H9 (cell line): ENCODE measurements around the gene VAMP3. TPM values are rescaled to one million over a fixed set of nuclear protein-coding genes. Genes with fewer than 3 reads are reported as not detected.

Experiments
- DNase-seq: peaks from one replicate; pipeline ENCODE4 v3.0.0-alpha.2; 2017
- H2AFZ ChIP-seq: one replicate; pipeline ENCODE4 v1.6.1; 2013; ENCODE audit warnings: mild to moderate bottlenecking, low read length, control low read depth, moderate library complexity
- H2AK5ac ChIP-seq: 2 replicates; pipeline ENCODE4 v1.6.1; 2013; ENCODE audit warnings: low read length, control low read depth, mixed read lengths; ENCODE audit not compliant: insufficient read length
- H2BK120ac ChIP-seq: one replicate; pipeline ENCODE4 v1.6.1; 2013; ENCODE audit warnings: low read depth, mild to moderate bottlenecking, low read length, control low read depth, inconsistent platforms; ENCODE audit not compliant: poor library complexity, severe bottlenecking
- H2BK12ac ChIP-seq: 2 replicates; pipeline ENCODE4 v1.6.1; 2013; ENCODE audit warnings: low read length, control low read depth, mixed read lengths, low read depth; ENCODE audit not compliant: insufficient read length
- H2BK15ac ChIP-seq: 2 replicates; pipeline ENCODE4 v1.6.1; 2013; ENCODE audit warnings: low read depth, low read length, control low read depth
- H2BK20ac ChIP-seq: one replicate; pipeline ENCODE4 v1.6.1; 2013; ENCODE audit warnings: low read depth, mild to moderate bottlenecking, low read length, control low read depth, inconsistent platforms; ENCODE audit not compliant: poor library complexity, severe bottlenecking
- H2BK5ac ChIP-seq: 2 replicates; pipeline ENCODE4 v1.6.1; 2013; ENCODE audit warnings: low read length, control low read depth, mixed read lengths; ENCODE audit not compliant: insufficient read length
- H3K14ac ChIP-seq: 2 replicates; pipeline ENCODE4 v1.6.1; 2013; ENCODE audit warnings: low read length, control low read depth; ENCODE audit not compliant: insufficient read depth
- H3K18ac ChIP-seq: 2 replicates; pipeline ENCODE4 v1.6.1; 2013; ENCODE audit warnings: low read depth, mild to moderate bottlenecking, mixed read lengths, low read length, control low read depth; ENCODE audit not compliant: insufficient read length
- H3K23ac ChIP-seq: 2 replicates; pipeline ENCODE4 v1.6.1; 2013; ENCODE audit warnings: low read length, control low read depth, mixed read lengths, low read depth; ENCODE audit not compliant: insufficient read length
- H3K23me2 ChIP-seq: 2 replicates; pipeline ENCODE4 v1.6.1; 2013; ENCODE audit warnings: low read depth, mild to moderate bottlenecking, mixed read lengths, low read length, control low read depth; ENCODE audit not compliant: insufficient read length, poor library complexity, severe bottlenecking
- H3K27ac ChIP-seq: 2 replicates; pipeline ENCODE4 v1.5.1; 2013; ENCODE audit warnings: low read length, control low read depth, mixed read lengths, low read depth; ENCODE audit not compliant: insufficient read length
- H3K27me3 ChIP-seq: 2 replicates; pipeline ENCODE4 v1.6.1; 2013; ENCODE audit warnings: low read length, control low read depth, inconsistent platforms; ENCODE audit not compliant: insufficient read depth
- H3K4ac ChIP-seq: 2 replicates; pipeline ENCODE4 v1.6.1; 2013; ENCODE audit warnings: low read depth, mild to moderate bottlenecking, control low read depth, inconsistent platforms, low read length, moderate library complexity
- H3K4me1 ChIP-seq: 2 replicates; pipeline ENCODE4 v1.6.1; 2013; ENCODE audit warnings: low read length, control low read depth, inconsistent platforms; ENCODE audit not compliant: insufficient read depth
- H3K4me2 ChIP-seq: 2 replicates; pipeline ENCODE4 v1.6.1; 2013; ENCODE audit warnings: low read length, control low read depth, mixed read lengths; ENCODE audit not compliant: insufficient read length, insufficient read depth
- H3K56ac ChIP-seq: 2 replicates; pipeline ENCODE4 v1.6.1; 2013; ENCODE audit warnings: low read depth, mild to moderate bottlenecking, mixed read lengths, low read length, control low read depth; ENCODE audit not compliant: insufficient read length
- H3K79me1 ChIP-seq: 2 replicates; pipeline ENCODE4 v1.6.1; 2013; ENCODE audit warnings: low read depth, mild to moderate bottlenecking, moderate library complexity, low read length, control low read depth, inconsistent platforms; ENCODE audit not compliant: insufficient read depth, poor library complexity, severe bottlenecking
- H3K79me2 ChIP-seq: 2 replicates; pipeline ENCODE4 v1.6.1; 2013; ENCODE audit warnings: low read length, control low read depth, inconsistent platforms; ENCODE audit not compliant: insufficient read depth
- H3K9ac ChIP-seq: 2 replicates; pipeline ENCODE4 v1.6.1; 2013; ENCODE audit warnings: low read length, control low read depth, mixed read lengths; ENCODE audit not compliant: insufficient read length; ENCODE audit errors: extremely low read depth
- H3K9me3 ChIP-seq: one replicate; pipeline ENCODE4 v1.6.1; 2013; ENCODE audit warnings: low read depth, low read length, inconsistent platforms; ENCODE audit not compliant: control insufficient read depth
- H3T11ph ChIP-seq: one replicate; pipeline ENCODE4 v1.6.1; 2013; ENCODE audit warnings: mild to moderate bottlenecking, low read length, control low read depth, inconsistent platforms
- H4K20me1 ChIP-seq: one replicate; pipeline ENCODE4 v1.6.1; 2013; ENCODE audit not compliant: control insufficient read depth, insufficient read length, insufficient read depth
- H4K5ac ChIP-seq: 2 replicates; pipeline ENCODE4 v1.6.1; 2013; ENCODE audit warnings: low read depth, mild to moderate bottlenecking, mixed read lengths, low read length, control low read depth; ENCODE audit not compliant: insufficient read length
- H4K8ac ChIP-seq: replicated peaks from 2 replicates; pipeline ENCODE4 v1.6.1; 2013; ENCODE audit warnings: low read length, control low read depth, mixed read lengths, low read depth; ENCODE audit not compliant: insufficient read length
- H4K91ac ChIP-seq: 2 replicates; pipeline ENCODE4 v1.6.1; 2013; ENCODE audit warnings: low read depth, mild to moderate bottlenecking, moderate library complexity, mixed read lengths, low read length, control low read depth; ENCODE audit not compliant: insufficient read length
- H3K27ac Mint-ChIP-seq, 3 experiments: 2 replicates in 2 of 3; 3 replicates in 1 of 3; pipeline ENCODE4 v1.8.0; 2020 to 2021; ENCODE audit warnings: mixed read lengths in 3 of 3, mild to moderate bottlenecking in 1 of 3, moderate library complexity in 1 of 3
- H3K27me3 Mint-ChIP-seq: 2 replicates; pipeline ENCODE4 v1.8.0; 2021; ENCODE audit warnings: low read depth, mild to moderate bottlenecking, moderate library complexity, mixed read lengths
- H3K36me3 Mint-ChIP-seq, 3 experiments: 2 replicates in 2 of 3; 3 replicates in 1 of 3; pipeline ENCODE4 v1.8.0; 2020 to 2021; ENCODE audit warnings: low read depth in 3 of 3, mixed read lengths in 3 of 3; ENCODE audit not compliant: insufficient read depth in 1 of 3
- H3K4me1 Mint-ChIP-seq, 2 experiments: 2 replicates each; pipeline ENCODE4 v1.8.0; 2020; ENCODE audit warnings: mixed read lengths in 2 of 2
- H3K4me3 Mint-ChIP-seq, 2 experiments: 2 replicates in 1 of 2; 3 replicates in 1 of 2; pipeline ENCODE4 v1.8.0; 2020 to 2021; ENCODE audit warnings: mild to moderate bottlenecking in 2 of 2, mixed read lengths in 2 of 2, moderate library complexity in 1 of 2
- H3K9me3 Mint-ChIP-seq, 2 experiments: 2 replicates in 1 of 2; 3 replicates in 1 of 2; pipeline ENCODE4 v1.8.0; 2020; ENCODE audit warnings: mild to moderate bottlenecking in 2 of 2, mixed read lengths in 2 of 2, moderate library complexity in 1 of 2
- CTCF ChIP-seq: fragments of 200-600 bp; sonication (generic); conservative IDR thresholded peaks from 3 replicates; pipeline ENCODE4 v1.8.0; 2021; ENCODE audit warnings: antibody characterized with exemption, mild to moderate bottlenecking
- WGBS: extraction: QIAGEN DNeasy Blood & Tissue Kit; methylation state at CpG from one replicate; pipeline ENCODE4 v1.1.7; 2013; ENCODE audit warnings: missing lambda C conversion rate, low lambda C conversion rate, mixed read lengths; ENCODE audit not compliant: insufficient read length; ENCODE audit errors: extremely low coverage; 5-methylcytosine and 5-hydroxymethylcytosine counted together
- total RNA-seq: library from RNA; stranded (reverse); gene quantifications from 2 replicates; pipeline ENCODE4 v1.2.1, GENCODE V29; 2021

Gene VAMP3
- total RNA-seq, 1 experiment from 2014 or later: 42.9 TPM

GRCh38 chr1:7824701-7825100 lies 53.6 kb downstream of the VAMP3 start:
- Mint-ChIP-seq H3K9me3 (no peaks in the 10 kb centered on the region), H3K36me3 (peaks cover 2 to 22% (median 21%) of the 10 kb centered on the region in 3 experiments; a peak in 5 of 7 replicates), H3K4me3 (no peak overlapping the region), H3K27me3 (no peaks in the 10 kb centered on the region), H3K4me1 (no peaks in the 10 kb centered on the region), H3K27ac (peak overlapping the region in 2 of 3 experiments; percentile 32 to 43; a peak in 1 of 7 replicates)
- no peaks in the 10 kb centered on the region for H3K79me2 ChIP-seq
- H3K27ac ChIP-seq: no peak overlapping the region
- no peak overlapping the region for H3K4me2 ChIP-seq
- no peaks in the 10 kb centered on the region for H4K20me1 ChIP-seq
- H2BK15ac ChIP-seq: no peak overlapping the region
- no peak overlapping the region for H3K14ac ChIP-seq
- H2BK5ac ChIP-seq: no peak overlapping the region
- no peak overlapping the region for H2AK5ac ChIP-seq
- H4K8ac ChIP-seq: no peak overlapping the region
- H2BK120ac ChIP-seq: no peak overlapping the region
- H3K9ac ChIP-seq: no peak overlapping the region
- no peak overlapping the region for H2BK12ac ChIP-seq
- TF ChIP-seq CTCF: no peak
- no peak overlapping the region for H2BK20ac ChIP-seq
- H3K18ac ChIP-seq: no peak overlapping the region
- no peak overlapping the region for H4K5ac ChIP-seq
- no peaks in the 10 kb centered on the region for H3K9me3 ChIP-seq
- H3K23me2 ChIP-seq: no peaks in the 10 kb centered on the region
- H3K4ac ChIP-seq: no peak overlapping the region
- no peaks in the 10 kb centered on the region for H3K4me1 ChIP-seq
- no peak for DNase-seq
- WGBS: no CpG with 5 or more reads among the region's 8 CpGs
- H2AFZ ChIP-seq: no peak overlapping the region
- no peak overlapping the region for H4K91ac ChIP-seq
- no peak overlapping the region for H3T11ph ChIP-seq
- H3K23ac ChIP-seq: no peak overlapping the region
- H3K27me3 ChIP-seq: no peaks in the 10 kb centered on the region
- H3K56ac ChIP-seq: no peak overlapping the region
- no peaks in the 10 kb centered on the region for H3K79me1 ChIP-seq
